ENCODE measurements around the gene RHOD.

GRCh38 chr11:67073908-67074307, 17.3 kb downstream of the RHOD start:
- no peak for TF ChIP-seq CTCF (IDR thresholded peaks at IDR 0.05; ENCODE audit: poor library complexity, severe bottlenecking)
- TF ChIP-seq REST (IDR thresholded peaks at IDR 0.05; ENCODE audit: borderline replicate concordance): no peak
- TF ChIP-seq EZH2 (IDR thresholded peaks at IDR 0.05; ENCODE audit: borderline replicate concordance, insufficient read depth, low read length, poor library complexity, severe bottlenecking): no peak
- no peak for TF ChIP-seq SMC3 (conservative IDR thresholded peaks at IDR 0.05; ENCODE audit: poor library complexity)
